C4-2B (cell line): ENCODE results near the gene EFCC1.

Source experiments
- CTCF ChIP-seq: fragments of 450-650 bp; conservative IDR thresholded peaks from 2 replicates; pipeline ENCODE4 v1.5.1; 2017; ENCODE audit warnings: mild to moderate bottlenecking
- ZFX ChIP-seq: fragments of 450-650 bp; IDR thresholded peaks from 2 replicates; pipeline ENCODE4 v1.6.1; 2017

DNA sequence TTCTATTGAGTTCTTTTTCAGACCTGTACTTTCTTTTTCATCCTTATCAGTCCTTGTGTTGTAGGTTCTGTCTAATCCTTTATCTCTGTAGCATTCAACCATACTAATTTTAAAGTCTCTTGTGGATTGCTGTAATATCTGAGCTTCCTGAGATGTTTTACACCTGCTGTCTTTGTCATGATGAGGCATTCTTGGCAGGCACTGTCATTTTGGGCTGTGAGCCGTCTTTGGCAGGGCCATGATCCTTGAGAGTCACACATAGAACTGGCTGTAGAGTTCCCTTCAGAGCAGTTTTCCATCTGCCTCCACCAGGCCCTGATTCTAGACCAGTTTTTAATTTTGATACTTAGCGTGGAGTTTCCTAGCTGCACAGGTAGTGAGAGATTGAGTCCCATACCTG lies 6.7 kb downstream of the EFCC1 start:
- no peak for TF ChIP-seq CTCF
- no peak for TF ChIP-seq ZFX
